Hindlimb muscle (tissue), 1 donor: Measurements from ENCODE around the gene NFAM1. TPM values are rescaled to one million over a fixed set of nuclear protein-coding genes. Genes with fewer than 3 reads are reported as not detected.

Experiments
- DNase-seq: peaks from one replicate; pipeline ENCODE4 v3.0.0-alpha.2; 2013
- polyA plus RNA-seq: library from polyadenylated mRNA; unstranded; fragments of 120-200 nt; gene quantifications from one replicate; pipeline ENCODE4 v1.2.1, GENCODE V29; 2013; ENCODE audit not compliant: insufficient read length

The NFAM1 gene
- polyA plus RNA-seq, 1 donor, result 0.89 TPM

DNA sequence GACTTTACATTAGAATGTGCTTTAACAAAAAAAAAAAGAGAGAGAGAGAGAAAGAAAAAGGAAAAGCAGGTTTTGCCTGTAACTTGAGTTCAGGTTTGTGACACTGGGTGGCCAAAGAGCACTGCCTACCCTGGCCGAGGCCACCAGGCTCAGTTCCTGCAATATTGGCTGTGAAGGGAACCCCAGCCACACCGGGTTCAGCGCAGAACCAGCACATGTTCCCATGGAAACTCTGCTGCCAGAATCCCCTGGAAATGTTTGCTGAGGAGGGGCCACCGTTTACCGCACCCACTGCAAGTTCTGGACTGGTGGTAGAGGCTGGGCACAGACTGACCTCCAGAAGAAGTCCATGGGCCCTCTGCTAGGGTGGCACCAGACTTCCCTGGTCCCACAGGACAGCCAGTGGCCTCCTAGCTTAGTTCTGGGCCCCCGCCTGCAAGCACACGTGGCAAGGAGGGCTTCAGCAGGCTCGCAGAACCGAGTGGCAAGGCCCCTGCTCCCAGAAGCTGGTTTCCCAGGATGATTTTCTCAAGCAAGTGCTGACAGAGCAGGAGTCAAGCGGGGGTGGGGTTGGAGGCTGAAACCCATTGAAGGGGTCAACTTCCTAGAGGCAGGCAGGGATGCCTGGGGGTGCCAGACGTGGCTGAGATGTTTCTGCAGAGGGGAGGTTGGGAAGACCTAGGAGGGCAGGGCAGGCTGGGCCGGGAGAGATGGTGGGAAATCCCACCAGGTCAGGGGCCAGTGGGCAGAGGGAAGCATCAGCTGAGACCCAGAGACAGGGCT lies 51.2 kb downstream of the NFAM1 start:
- no peak for DNase-seq

DNA sequence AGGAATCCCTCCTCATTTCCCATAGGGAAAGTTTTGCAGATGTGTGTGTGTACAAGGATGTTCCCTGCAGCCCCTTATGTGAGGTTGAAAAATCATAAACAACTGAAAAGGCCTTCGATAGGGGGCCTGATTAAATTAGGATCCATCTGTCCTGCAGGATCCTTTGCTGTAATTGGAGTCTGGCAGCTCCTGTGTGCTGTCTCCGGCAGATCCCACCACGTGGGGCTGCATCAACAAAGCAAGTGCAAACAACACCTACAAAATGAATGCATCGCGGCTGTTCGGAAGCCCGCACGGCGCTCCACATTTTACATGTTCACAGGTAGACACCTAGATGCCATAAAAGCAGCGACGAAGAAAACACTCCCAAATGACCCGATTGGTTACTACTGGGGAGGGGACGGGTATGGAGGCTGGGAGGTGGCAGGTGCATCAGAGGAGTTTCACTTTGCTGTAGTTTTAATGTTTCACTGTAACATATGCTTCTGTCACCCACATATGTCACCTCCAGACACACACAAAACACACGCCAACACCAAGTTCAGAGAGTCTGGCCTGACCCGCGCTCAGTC lies 52.2 kb downstream of the NFAM1 start:
- DNase-seq, result no peak

DNA sequence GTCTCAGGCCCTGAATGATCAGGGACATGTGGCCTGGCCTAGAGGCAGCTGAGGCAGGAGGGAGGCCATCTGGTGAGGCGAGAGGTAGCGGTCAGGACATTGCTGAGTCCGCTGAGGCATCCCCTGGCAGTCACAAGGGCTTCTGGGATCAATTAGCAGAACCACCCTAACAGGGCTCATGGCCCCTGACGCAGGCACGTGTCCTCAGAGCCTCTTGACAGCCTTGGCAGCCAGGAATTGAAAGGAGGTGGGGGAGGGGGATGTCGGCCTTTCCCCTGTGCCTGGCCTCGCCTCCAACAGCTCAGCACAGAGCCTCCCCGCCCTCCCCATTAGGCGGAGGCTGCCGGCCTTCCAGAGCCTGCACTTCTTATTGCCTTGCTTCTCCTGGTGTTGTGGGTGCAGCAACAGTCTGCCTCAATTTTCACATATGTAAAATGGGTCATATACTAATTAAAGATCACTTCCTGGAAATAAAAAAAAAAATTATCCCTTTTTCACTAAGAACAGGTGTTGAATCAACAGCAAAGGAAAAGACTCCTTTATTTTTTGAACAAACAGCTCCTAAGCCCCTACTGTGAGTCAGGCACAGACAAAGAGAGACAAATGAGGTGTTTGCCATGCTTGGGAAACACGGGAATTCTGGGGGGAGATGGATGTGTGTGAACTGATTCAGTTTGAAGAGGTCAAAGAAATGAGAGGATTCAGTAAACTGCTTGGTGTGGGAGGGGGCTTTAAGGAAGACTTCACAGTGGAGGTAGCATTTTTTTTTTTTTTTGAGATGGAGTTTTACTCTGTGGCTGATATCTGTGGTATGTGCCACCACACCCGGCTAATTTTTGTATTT lies 55.3 kb downstream of the NFAM1 start:
- peak; percentile 79 for DNase-seq

DNA sequence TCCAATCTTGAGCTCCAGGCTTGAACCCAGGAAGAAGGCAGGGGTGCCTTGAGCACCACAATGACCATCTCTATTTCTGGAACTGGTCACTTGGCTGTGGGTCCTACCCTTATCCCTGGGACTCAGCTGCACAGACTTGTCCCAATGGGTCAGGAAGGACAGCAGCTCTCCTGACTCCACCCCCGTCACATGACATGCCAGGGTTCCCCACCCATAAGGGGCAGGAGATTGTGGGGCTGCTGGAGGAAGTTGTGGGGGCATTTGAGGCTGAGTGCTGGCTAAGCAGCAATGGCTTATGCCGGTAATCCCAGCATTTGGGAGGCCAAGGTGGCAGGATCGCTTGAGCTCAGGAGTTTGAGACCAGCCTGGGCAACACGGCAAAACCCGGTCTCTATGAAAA lies 56.2 kb downstream of the NFAM1 start:
- no peak for DNase-seq

DNA sequence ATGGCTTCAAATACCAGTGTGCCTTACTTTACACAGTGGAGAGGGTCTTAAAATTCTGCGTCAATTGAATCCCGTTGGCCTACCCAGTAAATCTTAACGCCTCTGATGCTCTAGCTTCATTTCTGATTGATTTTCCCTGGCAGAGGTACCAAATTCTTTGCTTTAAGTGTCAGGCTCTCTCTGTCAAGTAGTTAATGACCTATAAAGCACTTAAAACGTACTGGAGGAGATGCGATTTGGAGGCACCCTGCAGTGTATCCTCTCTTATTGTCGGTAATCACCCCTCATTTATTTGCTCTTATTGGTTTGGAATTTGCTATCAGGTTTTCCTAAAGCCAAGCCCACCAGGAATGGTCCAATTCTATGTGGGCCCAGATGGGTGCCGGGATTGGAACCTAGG lies 59.2 kb downstream of the NFAM1 start:
- no peak for DNase-seq

DNA sequence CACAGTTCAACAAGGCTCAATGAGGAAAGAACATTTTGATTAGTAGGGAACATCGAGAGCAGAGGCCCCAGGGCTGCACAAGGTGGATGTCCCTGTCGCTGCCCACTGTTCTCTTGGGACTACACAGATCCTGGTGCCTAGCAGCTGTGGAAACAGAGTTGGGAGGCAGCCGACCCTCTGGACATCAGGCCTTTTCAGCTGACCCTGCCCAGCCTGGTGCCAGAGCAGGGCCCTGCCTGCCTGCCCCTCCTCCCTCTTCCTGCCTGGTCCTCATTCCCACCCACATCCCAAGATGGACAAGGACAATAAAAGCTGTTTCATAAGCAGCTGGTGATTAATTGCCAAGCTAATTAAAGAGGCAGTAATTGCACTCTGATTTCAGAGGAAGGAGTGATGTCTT lies 60.7 kb downstream of the NFAM1 start:
- DNase-seq, result no peak

DNA sequence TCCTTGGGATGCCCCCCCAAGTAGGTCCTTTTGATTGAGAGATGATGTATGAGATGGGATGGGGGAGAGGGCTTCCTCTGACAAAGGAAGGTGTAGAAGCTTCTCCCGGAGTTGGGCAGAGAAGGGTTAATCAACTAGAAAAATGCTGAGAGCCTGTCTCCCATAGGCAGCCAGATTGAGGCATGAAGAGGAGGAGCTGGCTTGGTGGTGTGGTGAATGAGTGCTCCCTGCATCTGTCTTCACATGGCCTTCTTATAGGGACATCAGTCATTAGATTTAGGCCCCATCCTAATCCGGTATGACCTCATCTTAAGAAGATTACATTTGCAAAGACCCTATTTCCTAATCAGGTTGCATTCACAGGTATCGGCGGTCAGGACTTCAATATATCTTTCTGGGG lies 61.1 kb downstream of the NFAM1 start:
- DNase-seq, result no peak

DNA sequence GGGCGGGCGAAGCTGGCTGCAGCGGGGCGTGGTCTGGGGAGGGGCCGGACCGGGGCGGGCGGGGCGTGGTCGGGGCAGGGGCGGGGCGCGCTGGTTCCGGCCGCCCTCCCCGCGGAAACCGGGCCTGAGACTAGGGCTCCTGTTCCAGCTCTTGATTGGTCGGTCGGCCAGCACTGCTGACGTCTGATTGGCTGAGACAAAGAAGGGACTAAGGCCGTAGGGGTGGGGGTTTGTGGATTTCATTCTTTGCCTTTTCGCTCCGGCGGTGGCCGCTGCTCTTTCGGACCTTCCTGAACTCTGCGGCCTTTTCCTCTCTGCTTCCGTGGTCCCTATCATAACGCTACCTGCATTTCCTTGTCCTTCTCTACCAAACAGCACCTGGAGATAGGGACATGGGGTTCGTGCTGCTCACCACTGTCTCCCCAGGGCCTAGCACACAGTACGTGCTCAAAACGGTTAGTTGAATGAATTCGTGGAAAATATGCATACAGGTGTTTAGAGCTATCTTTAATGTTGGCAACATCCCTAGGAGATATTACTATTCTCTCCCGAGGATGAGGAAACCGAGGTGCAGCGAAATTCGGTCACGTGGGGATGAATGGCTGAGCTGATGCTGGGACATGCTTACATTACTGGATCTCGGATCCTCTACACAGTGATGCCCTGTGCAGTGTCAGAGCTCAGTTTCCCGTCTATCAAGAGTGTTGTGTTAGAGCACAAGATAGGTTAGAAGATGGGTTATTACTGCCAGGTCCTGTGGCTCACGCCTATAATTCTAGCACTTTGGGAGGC lies 62.8 kb downstream of the NFAM1 start:
- DNase-seq, result peak; percentile 89

DNA sequence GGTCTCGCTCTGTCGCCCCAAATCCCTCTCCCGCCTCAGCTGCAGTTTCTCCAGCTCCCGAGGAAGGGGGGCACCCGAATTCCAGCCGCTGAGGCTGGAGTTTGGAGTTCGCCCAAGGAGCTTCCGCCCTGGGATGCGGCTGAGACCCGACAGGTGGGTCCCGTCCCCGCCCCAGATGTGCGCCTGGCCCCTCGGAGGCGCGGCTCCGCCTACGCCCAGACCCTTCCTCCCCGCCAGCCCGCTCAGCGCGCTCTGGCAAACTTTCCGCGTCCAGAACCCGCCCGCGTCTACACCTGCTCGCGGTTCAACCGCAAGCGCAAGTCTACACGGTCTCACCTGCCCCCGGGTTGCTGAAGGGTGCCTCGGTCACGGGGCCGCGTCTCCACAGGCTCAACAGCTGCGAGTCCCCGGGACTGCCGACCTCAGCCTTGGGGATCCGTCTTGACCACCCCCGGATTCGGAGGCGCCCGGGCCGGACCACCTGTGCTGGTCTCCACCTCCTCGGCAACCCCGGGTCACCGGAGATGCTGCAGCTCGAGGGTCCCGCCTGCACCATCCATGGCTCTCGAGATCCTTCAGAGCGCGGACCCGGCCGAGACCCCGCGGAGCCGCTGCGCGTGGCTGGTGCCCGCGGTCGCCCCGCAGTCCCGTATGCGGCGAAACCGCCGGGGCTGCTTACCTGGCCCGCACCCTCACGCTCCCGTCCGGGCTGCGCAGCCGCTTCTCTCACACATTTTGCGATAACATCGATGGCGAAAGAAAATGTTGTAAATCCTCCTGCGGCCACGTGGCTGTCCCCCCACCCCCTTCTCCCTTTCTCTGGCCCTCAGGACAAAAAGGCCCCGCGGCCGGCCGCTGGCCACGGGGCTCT lies 63.6 kb downstream of the NFAM1 start:
- DNase-seq, result no peak

DNA sequence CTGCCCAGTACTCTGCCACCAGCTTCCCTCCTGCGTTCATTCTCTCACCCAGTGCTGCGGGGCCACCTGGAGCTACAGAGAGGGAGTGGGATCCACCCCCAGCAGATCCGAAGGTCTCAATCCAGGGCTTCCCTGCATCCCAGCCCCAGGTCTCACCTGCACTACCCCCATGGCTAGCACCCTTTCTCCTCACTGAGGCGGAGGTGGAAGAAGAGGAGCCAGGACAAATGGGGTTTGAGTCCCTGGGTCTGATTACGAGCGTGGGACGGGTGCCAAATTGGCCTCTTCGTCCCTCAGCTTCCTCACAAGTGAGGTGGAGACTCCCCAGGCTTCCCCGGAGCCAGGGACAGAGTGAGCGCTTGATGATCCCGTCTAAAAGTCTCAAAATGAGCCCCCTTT lies 64.2 kb downstream of the NFAM1 start:
- DNase-seq, result no peak

DNA sequence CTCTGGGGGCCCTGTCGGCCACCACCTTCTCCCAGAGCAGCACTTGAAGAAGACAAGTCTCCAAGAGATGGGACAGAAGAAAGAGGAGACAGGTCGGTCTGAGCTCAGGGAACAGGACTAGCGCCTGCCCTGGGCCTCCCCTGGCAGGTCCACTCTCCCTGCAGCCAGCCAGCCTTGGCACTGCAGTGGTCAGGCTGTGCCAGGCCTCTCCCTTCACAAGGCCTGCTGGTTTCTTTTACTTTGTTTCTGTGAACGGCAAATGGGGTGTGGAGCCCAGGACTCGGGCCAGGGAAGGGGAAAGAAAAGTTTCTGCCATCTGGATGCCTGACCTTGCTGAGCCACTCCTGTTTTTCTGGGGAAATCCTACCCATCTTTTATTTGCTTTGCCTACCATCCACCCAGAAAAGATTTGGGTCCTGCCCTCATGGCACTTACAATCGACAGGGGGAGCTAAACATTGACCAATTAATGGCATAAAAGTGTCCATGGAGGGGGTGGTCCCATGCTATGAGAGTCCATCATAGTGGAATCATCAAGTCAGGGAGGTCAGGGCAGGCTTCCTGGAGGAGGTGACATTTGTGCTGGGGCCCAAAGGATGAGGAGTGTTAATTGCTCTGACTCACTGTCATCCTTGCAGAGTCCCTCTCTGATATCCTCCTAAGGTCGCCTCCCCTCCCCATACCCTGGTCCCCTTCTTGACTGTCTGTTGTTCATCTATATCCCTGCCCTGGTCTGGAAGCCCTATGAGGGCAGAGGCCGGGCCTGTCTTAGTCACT lies 65.2 kb downstream of the NFAM1 start:
- peak; percentile 67 for DNase-seq

DNA sequence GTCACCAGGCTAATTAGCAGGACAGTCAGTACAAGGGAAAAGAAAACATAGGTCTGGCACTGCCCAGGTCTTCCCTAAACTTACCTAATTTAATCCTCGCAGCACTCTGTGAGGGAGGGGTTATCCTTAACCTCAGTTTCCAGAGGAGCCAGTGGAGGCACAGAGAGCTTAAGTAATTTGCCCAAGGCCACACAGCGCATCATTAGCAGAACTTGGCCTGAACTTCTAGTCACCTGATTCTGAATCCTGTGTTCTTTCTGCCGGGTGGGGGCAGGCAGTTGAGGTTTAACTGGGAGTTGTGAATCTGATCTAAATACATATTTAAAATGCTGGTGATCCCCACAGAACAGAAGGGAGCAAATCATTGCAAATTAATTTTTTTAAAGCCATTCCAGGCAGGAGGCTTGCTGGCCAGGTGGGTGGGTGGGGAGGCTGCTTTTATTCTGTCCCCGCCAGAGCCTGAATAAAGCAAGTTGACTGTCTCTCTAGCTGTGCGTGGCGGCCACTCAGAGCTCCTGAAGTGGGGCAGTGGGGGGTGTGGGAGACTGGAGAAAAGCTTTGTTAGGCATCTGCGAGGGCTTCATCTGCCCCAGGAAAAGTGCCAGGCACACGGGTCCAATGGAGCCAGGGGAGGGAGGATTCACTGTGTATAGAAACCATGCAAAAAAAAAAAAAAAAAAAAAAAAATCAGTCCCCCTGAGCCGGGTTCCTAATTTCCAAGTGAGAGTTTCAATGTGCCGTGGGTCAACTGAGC lies 66.1 kb downstream of the NFAM1 start:
- DNase-seq, result no peak

DNA sequence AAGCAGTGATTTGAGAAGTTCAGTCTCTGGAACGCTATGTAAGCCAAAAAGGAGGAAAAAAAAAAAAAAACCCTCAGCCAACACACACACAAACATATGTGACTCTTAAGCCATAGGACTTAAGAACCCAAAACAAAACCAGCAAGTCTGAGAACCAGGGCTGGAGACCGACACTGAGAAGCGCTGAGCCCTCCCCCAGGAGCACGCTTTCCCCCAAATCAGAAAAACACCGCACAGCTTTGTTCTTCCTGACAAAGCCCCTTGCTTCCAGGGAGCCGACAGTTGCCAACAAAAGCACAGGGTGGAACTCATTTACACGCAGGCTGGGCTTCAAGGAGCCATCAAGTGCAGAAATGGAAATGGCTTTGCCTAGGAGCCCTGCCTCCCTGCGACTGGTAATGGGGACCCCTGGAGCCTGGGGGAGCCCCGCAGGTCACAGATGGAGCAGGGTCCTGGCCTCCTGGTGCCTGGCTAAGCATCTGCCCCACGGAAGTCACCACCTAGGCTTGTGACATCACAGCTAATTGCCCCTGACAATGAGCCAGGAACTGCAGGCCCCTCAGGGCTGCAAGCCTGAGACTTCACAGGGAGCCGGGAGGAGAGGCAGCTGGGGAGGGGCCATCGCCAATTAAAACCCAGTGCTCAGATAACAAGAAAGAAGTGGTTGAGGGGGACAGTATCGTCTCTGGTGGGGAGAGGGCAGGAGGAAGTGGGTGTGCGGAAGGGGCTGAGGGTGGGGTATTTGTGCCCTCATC lies 66.9 kb downstream of the NFAM1 start:
- peak; percentile 66 for DNase-seq

DNA sequence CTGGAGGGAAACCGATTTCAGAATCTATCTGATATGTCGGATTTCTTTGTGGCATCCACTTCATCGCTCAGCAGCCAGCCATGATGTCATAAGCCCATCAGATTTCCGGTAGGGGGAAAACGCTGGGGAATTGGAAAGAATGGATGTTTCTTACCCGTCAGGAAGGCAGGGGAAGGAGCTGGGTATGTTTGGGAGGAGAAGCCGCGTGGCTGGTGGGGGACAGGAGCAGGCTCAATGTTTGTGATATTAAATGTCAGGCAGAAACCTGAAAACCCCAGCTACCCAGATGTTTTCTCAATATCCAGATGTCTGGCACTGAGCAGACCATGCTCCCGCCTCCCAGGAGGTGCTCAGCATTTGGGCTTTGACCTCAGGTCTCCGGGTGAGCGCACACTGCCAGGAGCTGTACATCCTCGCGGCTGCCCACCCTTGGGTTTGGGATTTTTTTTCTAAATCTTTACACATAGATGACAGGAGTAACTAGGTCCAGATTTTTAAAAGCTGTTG lies 67.5 kb downstream of the NFAM1 start:
- peak; percentile 60 for DNase-seq

DNA sequence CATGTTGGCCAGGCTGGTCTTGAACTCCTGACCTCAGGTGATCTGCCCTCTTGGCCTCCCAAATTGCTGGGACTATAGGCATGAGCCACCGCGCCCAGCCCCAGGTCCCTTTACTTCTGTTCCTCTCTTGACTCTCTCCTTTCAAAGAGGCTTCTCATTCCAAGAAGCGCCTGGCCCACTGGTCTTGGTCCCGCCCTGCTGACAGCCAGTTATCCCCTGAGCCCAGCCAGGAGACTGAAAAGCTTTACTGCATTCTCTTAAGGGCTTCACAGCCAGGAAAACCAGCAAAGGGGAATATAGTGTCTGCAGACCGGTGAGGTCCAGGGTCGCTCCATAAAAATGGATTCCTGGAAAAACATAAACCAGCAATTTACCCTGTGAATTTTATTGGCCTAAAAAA lies 68.3 kb downstream of the NFAM1 start:
- DNase-seq, result no peak

DNA sequence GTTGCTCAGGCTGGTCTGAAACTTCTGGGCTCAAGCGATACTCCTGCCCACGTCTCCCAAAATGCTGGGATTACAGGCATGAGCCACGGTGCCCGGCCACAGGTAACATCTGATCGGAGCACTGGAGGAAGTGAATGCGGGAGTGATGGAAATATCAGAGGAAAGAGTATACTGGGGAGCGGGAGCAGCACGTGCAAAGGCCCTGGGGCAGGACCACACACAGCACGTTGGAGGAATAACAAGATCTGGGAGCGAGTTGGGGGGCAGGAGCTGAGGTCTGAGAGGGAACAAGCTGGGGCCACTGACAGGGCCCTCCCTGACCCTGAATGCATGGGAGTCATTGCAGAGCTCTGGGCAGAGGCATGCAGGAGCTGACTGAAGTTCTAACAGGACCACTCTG lies 70.7 kb downstream of the NFAM1 start:
- DNase-seq, result no peak

DNA sequence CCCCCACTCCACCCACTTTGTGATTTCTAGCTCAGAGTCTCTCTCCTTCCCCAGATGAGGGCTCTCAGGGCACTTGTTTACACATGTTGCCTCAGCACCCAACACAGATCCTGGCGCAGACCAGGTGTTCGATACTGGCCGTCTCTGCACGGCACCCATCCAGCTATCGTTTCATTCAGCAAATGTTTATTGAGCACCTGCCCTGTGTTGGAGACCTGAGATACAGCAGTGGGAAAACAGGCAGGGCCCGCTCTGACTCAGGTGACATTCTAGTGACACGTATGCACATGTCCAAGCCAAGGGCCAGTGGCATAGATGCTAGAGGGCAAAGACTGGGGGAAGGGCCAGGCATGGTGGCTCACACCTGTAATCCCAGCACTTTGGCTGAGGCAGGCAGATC lies 71.9 kb downstream of the NFAM1 start:
- no peak for DNase-seq

DNA sequence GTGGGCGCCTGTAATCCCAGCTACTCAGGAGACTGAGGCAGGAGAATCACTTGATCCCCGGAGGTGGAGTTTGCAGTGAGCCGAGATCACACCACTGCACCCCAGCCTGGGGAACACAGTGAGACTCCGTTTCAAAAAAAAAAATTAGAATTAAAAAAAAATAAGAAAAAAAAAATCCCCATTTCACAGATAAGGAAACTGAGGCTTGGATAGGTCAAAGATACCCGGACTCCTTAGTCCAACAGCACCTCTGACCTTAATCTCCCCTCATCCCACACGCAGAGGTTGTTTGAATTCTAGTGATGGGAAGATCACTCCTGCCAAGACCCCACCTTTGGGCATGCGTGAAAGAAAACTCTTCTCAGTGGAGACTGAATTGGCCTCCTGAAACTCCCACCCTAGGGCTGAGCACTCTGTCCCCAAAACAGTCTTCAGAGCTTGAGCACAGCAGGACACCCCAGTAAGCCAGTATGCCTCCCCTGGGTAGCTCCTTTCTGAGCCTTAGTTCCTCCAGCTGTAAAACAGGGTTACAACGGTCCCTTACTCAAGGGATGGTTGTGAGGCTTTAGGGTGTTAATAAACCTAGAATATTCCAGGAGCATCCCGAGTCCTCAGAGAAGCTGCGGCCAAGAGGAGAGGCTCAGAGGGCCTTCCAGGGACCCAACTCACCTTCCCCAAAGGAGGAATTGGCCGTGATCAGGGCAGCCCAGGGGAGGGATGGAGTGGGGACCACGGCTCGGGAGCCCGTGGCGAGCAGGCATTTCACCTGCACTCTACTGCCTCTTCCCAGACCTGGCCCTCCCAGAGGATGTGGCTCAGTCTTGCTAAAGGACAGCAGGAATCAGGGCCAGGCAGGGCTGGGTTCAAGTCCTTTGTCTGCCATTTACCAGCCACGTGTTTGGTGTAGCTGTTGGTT lies 73.3 kb downstream of the NFAM1 start:
- no peak for DNase-seq
